HG02642 (cell line): Measurements from ENCODE around the gene SLC12A9.
"Not testable (repeated sequence)": the region's sequence is repeated elsewhere in the genome, so short reads cannot be mapped to it uniquely, and the experiment has no call there.

Source experiments
- ATAC-seq: cut with Tn5 transposase; IDR thresholded peaks from one replicate; pipeline ENCODE4 v1.9.1; 2021; ENCODE audit warnings: mild to moderate bottlenecking; ENCODE audit not compliant: unreplicated experiment, poor library complexity

Gene SLC12A9

GRCh38 chr7:100825751-100826513, 26.6 kb upstream of the SLC12A9 start:
- ATAC-seq, result no peak

GRCh38 chr7:100826514-100827329, 25.8 kb upstream of the SLC12A9 start:
- no peak for ATAC-seq

- no peak for ATAC-seq
Observed at GRCh38 chr7:100827330-100828226, 24.9 kb upstream of the SLC12A9 start, which contains the start of gene EPHB4. Gene EPHB4, minus strand, starts transcription at chr7:100827523. Its CDS starts 493 bp downstream, at chr7:100827030.

GRCh38 chr7:100829150-100829716, 23.3 kb upstream of the SLC12A9 start:
- ATAC-seq, result no peak

GRCh38 chr7:100830396-100830795, 22.1 kb upstream of the SLC12A9 start:
- ATAC-seq, result no peak

GRCh38 chr7:100832281-100832633, 20.3 kb upstream of the SLC12A9 start:
- ATAC-seq, result no peak

GRCh38 chr7:100835903-100836811, 16.4 kb upstream of the SLC12A9 start:
- no peak for ATAC-seq

GRCh38 chr7:100836812-100837098, 15.8 kb upstream of the SLC12A9 start:
- ATAC-seq, result no peak

- peak; percentile 95 for ATAC-seq
Observed at GRCh38 chr7:100837099-100837836, 15.2 kb upstream of the SLC12A9 start.

- no peak for ATAC-seq
Observed at GRCh38 chr7:100839361-100839760, 13.2 kb upstream of the SLC12A9 start.

GRCh38 chr7:100840470-100841100, 11.9 kb upstream of the SLC12A9 start:
- no peak for ATAC-seq

GRCh38 chr7:100847360-100847759, 5.2 kb upstream of the SLC12A9 start:
- ATAC-seq, result no peak

GRCh38 chr7:100854146-100854895, 1.8 kb downstream of the SLC12A9 start:
- ATAC-seq, result no peak

- not testable (repeated sequence) for ATAC-seq
Observed at GRCh38 chr7:100854899-100855298, 2.4 kb downstream of the SLC12A9 start.

GRCh38 chr7:100855515-100855914, 3.0 kb downstream of the SLC12A9 start:
- ATAC-seq, result no peak

- no peak for ATAC-seq
Observed at GRCh38 chr7:100856871-100857282, 4.4 kb downstream of the SLC12A9 start.

GRCh38 chr7:100859856-100860255, 7.3 kb downstream of the SLC12A9 start:
- no peak for ATAC-seq
